GM12878 (cell line): ENCODE data around the gene DOP1A. TPM values are rescaled to one million over a fixed set of nuclear protein-coding genes. Genes with fewer than 3 reads are reported as not detected.

Experiments used
- ATAC-seq: fragments of 200-7000 bp; cut with Tn5 transposase; 3 replicates; pipeline ENCODE4 v1.9.1; 2020; ENCODE audit warnings: mild to moderate bottlenecking, moderate library complexity
- BruUV-seq: library from RNA; stranded (reverse); fragments of 400-500 nt; replicated peaks from 2 replicates; lab custom pipeline; 2021; lab: Mats Ljungman, UMichigan
- CTCF ChIA-PET: fragments of 300-600 bp; sonication (Branson Sonifier 250); formaldehyde crosslinking; extraction: SDS; loops from one replicate; lab custom pipeline; 2021; ENCODE audit warnings: inconsistent platforms; lab: Yijun Ruan, JAX
- POLR2A ChIA-PET: fragments of 350-600 bp; formaldehyde crosslinking; extraction: SDS; loops from one replicate; lab custom pipeline; 2021; ENCODE audit warnings: inconsistent platforms; lab: Charles Lee
- RAD21 ChIA-PET: fragments of 300-600 bp; sonication (Branson Sonifier 250); formaldehyde crosslinking; loops from one replicate; lab custom pipeline; 2023; ENCODE audit warnings: antibody characterized with exemption; ENCODE audit not compliant: unreplicated experiment; lab: Charles Lee
- SMC1A ChIA-PET: fragments of 300-600 bp; sonication (Branson Sonifier 250); formaldehyde crosslinking; loops from one replicate; lab custom pipeline; 2023; ENCODE audit not compliant: unreplicated experiment, uncharacterized antibody; lab: Charles Lee
- DNase-seq: peaks from one replicate; pipeline ENCODE4 v3.0.0-alpha.2; 2011; ENCODE audit warnings: low read depth, low spot score
- FAIRE-seq: peaks from 3 replicates; lab custom pipeline; 2011; peaks lifted over from hg19 to GRCh38; lab: Jason Lieb, UNC
- H2AFZ ChIP-seq: 2 replicates; pipeline ENCODE4 v1.6.0; 2011; ENCODE audit warnings: low read depth, low read length, control low read depth; ENCODE audit not compliant: control insufficient read depth
- H3K27ac ChIP-seq: 2 replicates; pipeline ENCODE4 v1.5.1; 2011; ENCODE audit warnings: control low read depth; ENCODE audit not compliant: control insufficient read depth, insufficient read depth
- H3K27me3 ChIP-seq, 2 experiments: replicated peaks in 1 of 2; 2 replicates each; pipeline versions ENCODE4 v1.6.0 to v1.6.1; 2011; ENCODE audit warnings: low read length in 1 of 2; ENCODE audit not compliant: control insufficient read depth in 2 of 2, insufficient read depth in 2 of 2
- H3K36me3 ChIP-seq, 2 experiments: 2 replicates each; pipeline ENCODE4 v1.5.1; 2011; ENCODE audit warnings: low read length in 1 of 2; ENCODE audit not compliant: control insufficient read depth in 2 of 2, insufficient read depth in 2 of 2
- H3K4me1 ChIP-seq: 2 replicates; pipeline ENCODE4 v1.6.1; 2011; ENCODE audit warnings: mild to moderate bottlenecking, low read length, moderate library complexity, mixed read lengths; ENCODE audit not compliant: control insufficient read depth, insufficient read depth
- H3K4me2 ChIP-seq: 2 replicates; pipeline ENCODE4 v1.6.0; 2011; ENCODE audit warnings: control low read depth; ENCODE audit not compliant: control insufficient read depth, insufficient read depth
- H3K4me3 ChIP-seq: fragments of 200-600 bp; sonication (generic); 2 replicates; pipeline ENCODE4 v1.5.1; 2016
- H3K79me2 ChIP-seq: 2 replicates; pipeline ENCODE4 v1.6.0; 2011; ENCODE audit warnings: low read length; ENCODE audit not compliant: control insufficient read depth, insufficient read depth
- H3K9ac ChIP-seq: 2 replicates; pipeline ENCODE4 v1.8.0; 2011; ENCODE audit warnings: low read length, control low read depth, mixed read lengths; ENCODE audit not compliant: control insufficient read depth, insufficient read depth
- H3K9me3 ChIP-seq: replicated peaks from 3 replicates; pipeline ENCODE4 v1.5.1; 2011; ENCODE audit warnings: mild to moderate bottlenecking, low read length; ENCODE audit not compliant: control insufficient read depth, insufficient read depth
- H4K20me1 ChIP-seq: 2 replicates; pipeline ENCODE4 v1.6.0; 2011; ENCODE audit not compliant: control insufficient read depth, insufficient read depth
- IRF4 ChIP-seq: IDR thresholded peaks from 2 replicates; pipeline ENCODE4 v1.6.1; 2011; ENCODE audit warnings: low read depth, low read length
- IRF5 ChIP-seq: fragments of 450-650 bp; IDR thresholded peaks from 2 replicates; pipeline ENCODE4 v1.6.1; 2017; ENCODE audit warnings: borderline replicate concordance
- LARP7 ChIP-seq: fragments of 450-650 bp; IDR thresholded peaks from 2 replicates; pipeline ENCODE4 v1.6.1; 2017; ENCODE audit warnings: mild to moderate bottlenecking
- MTA3 ChIP-seq: IDR thresholded peaks from 2 replicates; pipeline ENCODE4 v1.6.1; 2012; ENCODE audit warnings: low read length, inconsistent platforms, borderline replicate concordance
- MXI1 ChIP-seq: fragments of 150-350 bp; IDR thresholded peaks from 2 replicates; pipeline ENCODE4 v1.6.1; 2011; ENCODE audit warnings: low read depth, mild to moderate bottlenecking, inconsistent platforms, low read length, improper control_type of control experiment
- PKNOX1 ChIP-seq: fragments of 450-650 bp; IDR thresholded peaks from 2 replicates; pipeline ENCODE4 v1.6.1; 2016; ENCODE audit warnings: mild to moderate bottlenecking
- SREBF2 ChIP-seq: IDR thresholded peaks from 2 replicates; pipeline ENCODE4 v1.6.1; 2012; ENCODE audit warnings: mild to moderate bottlenecking, low read length
- TBL1XR1 ChIP-seq: IDR thresholded peaks from 2 replicates; pipeline ENCODE4 v1.6.1; 2012; ENCODE audit warnings: low read depth, low read length, improper control_type of control experiment
- TCF3 ChIP-seq: IDR thresholded peaks from 2 replicates; pipeline ENCODE4 v1.6.1; 2012; ENCODE audit warnings: low read depth, mild to moderate bottlenecking, low read length, borderline replicate concordance; ENCODE audit not compliant: insufficient read depth
- WGBS: methylation state at CpG from one replicate; pipeline ENCODE4 v1.1.6; 2016; ENCODE audit warnings: low lambda C conversion rate; ENCODE audit not compliant: insufficient replicate concordance, insufficient coverage; ENCODE audit errors: missing lambda C conversion rate; 5-methylcytosine and 5-hydroxymethylcytosine counted together
- in situ Hi-C: fragments of 300-500 bp; cut with MboI; formaldehyde crosslinking; loops from 9 replicates; pipeline ENCODE4 v1.14.3; 2018; ENCODE audit warnings: mixed read lengths
- intact Hi-C: fragments of 100-400 bp; cut with micrococcal nuclease; formaldehyde crosslinking; loops from one replicate; pipeline ENCODE4 v1.14.2; 2022; ENCODE audit not compliant: unreplicated experiment
- polyA plus RNA-seq, 11 experiments: library from polyadenylated mRNA; depleted of rRNA in 4 of 11; unstranded in 6 of 11; stranded (reverse) in 5 of 11; fragments of >200 nt; fragmentation: Nextera tagmentation in 4 of 11; fragmentation: Illumina TruSeq in 1 of 11; extraction: Ambion mirVana in 4 of 11; extraction: Trizol in 1 of 11; gene quantifications; 1 replicate in 1 of 11; 2 replicates in 10 of 11; pipeline versions ENCODE4 v1.2.1 to v1.2.3, GENCODE V29; 2011 to 2016; ENCODE audit warnings: inconsistent platforms in 2 of 11, missing spikeins in 2 of 11, low read depth in 1 of 11
- total RNA-seq, 4 experiments: library from RNA; depleted of rRNA in 3 of 4; stranded (reverse); fragments of >200 nt in 3 of 4; fragmentation: Illumina TruSeq in 1 of 4; extraction: Trizol in 1 of 4; gene quantifications; 2 replicates each; pipeline versions ENCODE4 v1.2.1 to v1.2.3, GENCODE V29; 2013 to 2021

Gene DOP1A
- total and polyA plus RNA-seq, 10 of the 15 experiments (the other 5 are each of a cell fraction or from before 2014, with no cell fraction given), result 1.9 to 22.9 (median 10.3) TPM

GRCh38 chr6:83096791-83097190 is 29.3 kb downstream of the DOP1A start:
- POLR2A ChIA-PET, result no interaction called here

More at GRCh38 chr6:83096791-83097190, 29.3 kb downstream of the DOP1A start:
- FAIRE-seq (no peak), DNase-seq (no peak), ATAC-seq (no peak)
- SMC1A ChIA-PET, result interaction anchor here (1.4 kb wide), 1 partner anchor 21 kb away, joined by 4 read pairs; no protein-coding TSS in a partner anchor
- no peaks in the 10 kb centered on the region for H3K4me1 ChIP-seq
- no peak for TF ChIP-seq MXI1
- TF ChIP-seq MTA3, result no peak
- TF ChIP-seq TBL1XR1, result no peak
- no peak for TF ChIP-seq PKNOX1
- TF ChIP-seq SREBF2, result no peak
- no peak for TF ChIP-seq IRF5
- TF ChIP-seq IRF4, result no peak
- TF ChIP-seq TCF3, result no peak
- TF ChIP-seq LARP7, result no peak
- RAD21 ChIA-PET, result no interaction called here
- H3K79me2 ChIP-seq, result peaks cover 1% of the 10 kb centered on the region; the same call in 1 of the 2 replicates
- no peak overlapping the region for H3K4me3 ChIP-seq
- H4K20me1 ChIP-seq, result no peaks in the 10 kb centered on the region
- in situ Hi-C loops (no loop called here), intact Hi-C loops (no loop called here)
- H3K9me3 ChIP-seq, result no peaks in the 10 kb centered on the region
- no peak overlapping the region for H3K27ac ChIP-seq
- H3K36me3 ChIP-seq, result peaks cover 0 to 5% of the 10 kb centered on the region in 2 experiments; a peak in 1 of 4 replicates
- no peaks in the 10 kb centered on the region for H3K27me3 ChIP-seq
- WGBS, result 63% methylated on average over 2 of the region's 2 CpGs
- no TSS peak for BruUV-seq
- no peak overlapping the region for H3K9ac ChIP-seq
- CTCF ChIA-PET, result interaction anchor here (0.8 to 2.8 kb wide), 3 partner anchors 8 to 30 kb away, joined by 3 to 17 read pairs (median 7); partner anchors contain the start of genes DOP1A and UBE3D
- no peak overlapping the region for H2AFZ ChIP-seq
- no peak overlapping the region for H3K4me2 ChIP-seq
